OCI-LY7 (cell line): ENCODE data around the gene ZNF528.

Source experiments
- CTCF ChIP-seq: fragments of 200-600 bp; sonication (generic); conservative IDR thresholded peaks from 2 replicates; pipeline ENCODE4 v1.5.1; 2014; ENCODE audit warnings: mild to moderate bottlenecking, antibody characterized with exemption, low read length, moderate library complexity, mixed read lengths
- EZH2phosphoT487 ChIP-seq: fragments of 200-600 bp; sonication (generic); IDR thresholded peaks from 2 replicates; pipeline ENCODE4 v1.6.1; 2018; ENCODE audit warnings: low read depth, borderline replicate concordance, mild to moderate bottlenecking, mixed run types, antibody characterized with exemption, low read length, moderate library complexity, mixed read lengths

GRCh38 chr19:52366414-52366824 lies 31.2 kb upstream of the ZNF528 start:
- no peak for TF ChIP-seq CTCF
- TF ChIP-seq EZH2phosphoT487, result no peak
